Measurements from ENCODE around the gene KIF20B. TPM values are rescaled to one million over a fixed set of nuclear protein-coding genes. Genes with fewer than 3 reads are reported as not detected.

Gene KIF20B
- total RNA-seq, 6 donors from 2014 or later, result 1.0 to 6.7 (median 4.1) TPM

- no peak for TF ChIP-seq CTCF (IDR thresholded peaks at IDR 0.05)
- no peak for TF ChIP-seq POLR2AphosphoS5 (IDR thresholded peaks at IDR 0.05)
- TF ChIP-seq POLR2A (IDR thresholded peaks at IDR 0.05), result no peak
- no peak for TF ChIP-seq EP300 (IDR thresholded peaks at IDR 0.05)
- no peaks in the 10 kb centered on the region for H3K4me1 ChIP-seq
- ATAC-seq (ENCODE audit: low FRiP score in 2 of 2) (no peak), DNase-seq (no peak)
- no peaks in the 10 kb centered on the region for H3K36me3 ChIP-seq
- no peaks in the 10 kb centered on the region for H3K9me3 ChIP-seq
- no peaks in the 10 kb centered on the region for H3K27me3 ChIP-seq
- 60 to 61% methylated on average over 5 of the region's 5 CpGs for WGBS, 2 donors
- H3K4me3 ChIP-seq, result no peak overlapping the region
- H3K27ac ChIP-seq, result no peak overlapping the region
Observed at GRCh38 chr10:89683883-89684282, 17.5 kb upstream of the KIF20B start.

DNA sequence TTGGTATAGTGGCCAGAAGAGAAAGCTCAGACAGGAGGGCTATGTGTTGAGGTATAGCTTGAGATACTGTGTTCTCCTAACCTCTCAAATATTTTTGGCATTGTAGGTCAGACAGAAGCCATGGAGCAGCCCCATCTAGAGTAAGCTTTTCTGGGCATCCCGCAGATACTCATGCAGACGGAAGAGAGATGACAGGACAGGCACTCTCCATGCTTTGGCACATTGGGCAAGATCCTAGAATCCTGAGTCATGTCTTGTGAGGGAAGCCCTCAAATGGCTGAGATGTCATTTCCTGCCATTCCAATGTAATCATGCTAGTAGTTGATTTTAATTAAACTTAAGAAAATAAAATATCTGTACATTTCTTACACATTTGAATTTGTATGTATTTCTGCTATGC, 16.8 kb upstream of the KIF20B start:
- DNase-seq, result no peak
- no peak overlapping the region for H3K4me3 ChIP-seq
- no peak for TF ChIP-seq EP300 (IDR thresholded peaks at IDR 0.05)
- TF ChIP-seq POLR2AphosphoS5 (IDR thresholded peaks at IDR 0.05), result no peak

GRCh38 chr10:89685936-89686335, 15.5 kb upstream of the KIF20B start:
- ATAC-seq (ENCODE audit: low FRiP score in 2 of 2), result no peak
- TF ChIP-seq EP300 (IDR thresholded peaks at IDR 0.05), result no peak
- TF ChIP-seq CTCF (IDR thresholded peaks at IDR 0.05), result no peak
- TF ChIP-seq POLR2AphosphoS5 (IDR thresholded peaks at IDR 0.05), result no peak
- no peak for TF ChIP-seq POLR2A (IDR thresholded peaks at IDR 0.05)
- no peaks in the 10 kb centered on the region for H3K27me3 ChIP-seq
- 72 to 76% methylated on average over 4 of the region's 4 CpGs for WGBS, 2 donors
- H3K27ac ChIP-seq, result no peak overlapping the region
- no peak overlapping the region for H3K4me3 ChIP-seq
- H3K36me3 ChIP-seq, result no peaks in the 10 kb centered on the region
- H3K4me1 ChIP-seq, result no peaks in the 10 kb centered on the region
- no peak for DNase-seq
- H3K9me3 ChIP-seq, result no peaks in the 10 kb centered on the region

More for the DNA sequence above, 16.8 kb upstream of the KIF20B start:
- H3K27me3 ChIP-seq, result no peaks in the 10 kb centered on the region
- H3K36me3 ChIP-seq, result no peaks in the 10 kb centered on the region
- no peaks in the 10 kb centered on the region for H3K4me1 ChIP-seq
- H3K27ac ChIP-seq, result no peak overlapping the region
- no peaks in the 10 kb centered on the region for H3K9me3 ChIP-seq
- WGBS, 2 donors, result 69 to 88% methylated on average over 2 of the region's 2 CpGs
- ATAC-seq (ENCODE audit: low FRiP score in 2 of 2), result no peak

- no peak for ATAC-seq (ENCODE audit: low FRiP score in 2 of 2)
- Histone ChIP-seq H3K27ac (no peak overlapping the region), H3K4me3 (no peak overlapping the region), H3K36me3 (no peaks in the 10 kb centered on the region), H3K27me3 (no peaks in the 10 kb centered on the region), H3K9me3 (no peaks in the 10 kb centered on the region), H3K4me1 (no peaks in the 10 kb centered on the region)
- no peak for TF ChIP-seq CTCF (IDR thresholded peaks at IDR 0.05)
- TF ChIP-seq EP300 (IDR thresholded peaks at IDR 0.05), result no peak
- TF ChIP-seq POLR2A (IDR thresholded peaks at IDR 0.05), result no peak
- TF ChIP-seq POLR2AphosphoS5 (IDR thresholded peaks at IDR 0.05), result no peak
- WGBS, 2 donors, result 45 to 48% methylated on average over 2 of the region's 2 CpGs
- DNase-seq, result no peak
Observed at GRCh38 chr10:89690027-89690426, 11.4 kb upstream of the KIF20B start.

GRCh38 chr10:89692416-89692815, 9.0 kb upstream of the KIF20B start:
- no peak for DNase-seq
- H3K27ac ChIP-seq, result no peak overlapping the region
- H3K9me3 ChIP-seq, result no peaks in the 10 kb centered on the region
- WGBS, 2 donors, result 70 to 71% methylated on average over 4 of the region's 4 CpGs
- no peaks in the 10 kb centered on the region for H3K4me1 ChIP-seq
- ATAC-seq (ENCODE audit: low FRiP score in 2 of 2), result no peak
- TF ChIP-seq CTCF (IDR thresholded peaks at IDR 0.05) (no peak), POLR2A (IDR thresholded peaks at IDR 0.05) (no peak), POLR2AphosphoS5 (IDR thresholded peaks at IDR 0.05) (no peak), EP300 (IDR thresholded peaks at IDR 0.05) (no peak)
- H3K4me3 ChIP-seq, result no peak overlapping the region
- H3K27me3 ChIP-seq, result no peaks in the 10 kb centered on the region
- H3K36me3 ChIP-seq, result no peaks in the 10 kb centered on the region
